Gastrocnemius medialis (tissue), 4 donors: ENCODE results near the gene PRPF40A. TPM values are rescaled to one million over a fixed set of nuclear protein-coding genes. Genes with fewer than 3 reads are reported as not detected.
A peak's percentile ranks its signal among the peaks of the same experiment; 100 is the strongest.

Experiments
- ATAC-seq, 2 donors: fragments of 150-250 bp; one replicate each; pipeline ENCODE4 v1.9.1; 2016
- DNase-seq, 2 donors: peaks; one replicate each; pipeline ENCODE4 v3.0.0-alpha.2; 2019
- H3K27ac ChIP-seq, 4 donors: fragments of 200-600 bp; sonication (generic); 1 replicate in 1 of 4; 2 replicates in 3 of 4; pipeline ENCODE4 v1.5.1; 2016 to 2018; ENCODE audit warnings: mild to moderate bottlenecking in 2 of 4, moderate library complexity in 1 of 4
- H3K27me3 ChIP-seq, 3 donors: fragments of 200-600 bp; sonication (generic) in 2 of 3; 1 replicate in 1 of 3; 2 replicates in 2 of 3; pipeline versions ENCODE4 v1.5.1 to v1.6.0; 2016 to 2019; ENCODE audit warnings: mild to moderate bottlenecking in 1 of 3, moderate library complexity in 1 of 3
- H3K36me3 ChIP-seq, 2 donors: fragments of 200-600 bp; sonication (generic) in 1 of 2; one replicate each; pipeline ENCODE4 v1.5.1; 2017 to 2018
- H3K4me1 ChIP-seq, 2 donors: fragments of 200-600 bp; sonication (generic) in 1 of 2; one replicate each; pipeline ENCODE4 v1.5.1; 2016 to 2017; ENCODE audit warnings: mild to moderate bottlenecking in 2 of 2
- H3K4me3 ChIP-seq, 4 donors: fragments of 200-600 bp; sonication (generic) in 3 of 4; 1 replicate in 1 of 4; 2 replicates in 3 of 4; pipeline ENCODE4 v1.5.1; 2016 to 2019; ENCODE audit warnings: mild to moderate bottlenecking in 2 of 4
- H3K9me3 ChIP-seq, 3 donors: fragments of 200-600 bp; sonication (generic) in 2 of 3; 1 replicate in 1 of 3; 2 replicates in 2 of 3; pipeline ENCODE4 v1.5.1; 2016 to 2019
- CTCF ChIP-seq, 5 experiments: fragments of 450-650 bp in 3 of 5; fragments of 200-600 bp in 2 of 5; sonication (generic) in 2 of 5; IDR thresholded peaks in 4 of 5; conservative IDR thresholded peaks in 1 of 5; 1 replicate in 4 of 5; 2 replicates in 1 of 5; pipeline ENCODE4 v1.5.1; 2016 to 2019; ENCODE audit warnings: antibody characterized with exemption in 5 of 5, mild to moderate bottlenecking in 3 of 5, moderate library complexity in 3 of 5
- POLR2A ChIP-seq, 2 donors: fragments of 450-650 bp; IDR thresholded peaks; one replicate each; pipeline ENCODE4 v1.6.1; 2017; ENCODE audit warnings: antibody characterized with exemption in 2 of 2, mild to moderate bottlenecking in 2 of 2, moderate library complexity in 2 of 2
- in situ Hi-C, 4 donors: fragments of 200-750 bp; cut with MboI; loops; one replicate each; pipeline versions ENCODE4 v1.15.0 to v1.8.0; 2017; ENCODE audit warnings: low sequenced_read_pairs in 4 of 4
- intact Hi-C: fragments of 100-400 bp; cut with DNase I; formaldehyde crosslinking; loops from one replicate; pipeline ENCODE4 v1.15.1; 2023; ENCODE audit warnings: low total_unique reads
- total RNA-seq, 4 donors: library from RNA; depleted of rRNA; stranded (reverse); fragments of >200 nt; gene quantifications; one replicate each; pipeline versions ENCODE4 v1.1.0 to v1.2.3, GENCODE V29; 2016

Gene PRPF40A
- total RNA-seq, 4 donors from 2014 or later: 65.3 to 78.0 (median 69.9) TPM

DNA sequence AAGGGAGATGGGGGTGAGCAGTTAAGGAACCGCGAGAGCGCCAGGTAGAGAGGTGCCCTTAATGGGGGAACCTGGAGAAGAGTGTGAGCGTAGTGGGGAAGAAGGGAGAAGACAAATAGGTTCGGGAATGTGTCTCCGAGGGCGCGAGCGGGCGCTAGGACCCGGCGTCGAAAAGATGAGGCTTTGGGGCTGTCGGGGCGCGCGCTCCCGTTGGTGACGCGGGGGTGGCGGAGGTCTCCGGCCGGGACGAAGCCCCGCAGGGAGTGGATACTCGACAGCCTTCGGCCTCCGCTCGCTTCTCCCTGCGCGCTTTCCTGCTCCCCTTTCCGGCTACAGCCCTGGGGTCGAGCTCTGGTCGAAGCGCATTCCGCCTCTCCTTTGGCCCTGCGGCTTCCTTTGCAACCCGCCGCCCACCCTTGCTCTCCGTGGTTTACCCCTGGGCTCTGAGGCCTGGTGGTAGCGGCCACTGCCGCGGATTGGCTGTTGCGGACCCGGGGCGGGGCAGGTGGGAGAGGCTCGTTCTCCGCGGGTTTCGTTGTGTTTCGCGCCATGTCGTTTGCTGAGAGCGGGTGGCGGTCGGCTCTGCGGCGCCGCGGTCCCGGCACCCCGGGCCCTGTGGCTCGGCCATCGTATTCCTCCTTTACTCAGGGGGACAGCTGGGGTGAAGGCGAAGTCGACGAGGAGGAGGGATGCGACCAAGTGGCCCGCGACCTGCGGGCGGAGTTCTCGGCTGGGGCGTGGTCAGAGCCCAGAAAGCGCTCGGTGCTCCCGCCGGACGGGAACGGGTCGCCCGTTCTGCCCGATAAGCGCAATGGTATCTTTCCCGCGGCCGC is 1.0 kb upstream of the PRPF40A start, which contains the start of gene ARL6IP6:
ARL6IP6 (plus strand) TSS at position 545 of the 833 bp plus-strand sequence; CDS start at position 550, 5 bp downstream.
- intact Hi-C loops: loop anchor here (1.0 to 5.0 kb wide), 3 partner anchors 71 to 891 kb away; partner anchors contain the start of genes ARL5A and STAM2
- no peaks in the 10 kb centered on the region for H3K27me3 ChIP-seq
- in situ Hi-C loops: loop anchor here in 1 of 4 donors (25.0 kb wide), 1 partner anchor 881 kb away; the partner anchor contains the start of gene ARL5A
- peak within 1 kb of the TSS; percentile 95 to 99 (median 98) for H3K27ac ChIP-seq
- TF ChIP-seq CTCF (IDR thresholded peaks at IDR 0.05 in 4 of 5, conservative IDR thresholded peaks at IDR 0.05 in 1 of 5) (peak in 1 of 5 experiments; percentile 29), POLR2A (IDR thresholded peaks at IDR 0.05) (peak; percentile 59 to 81)
- H3K4me3 ChIP-seq: peak within 1 kb of the TSS; percentile 89 to 99 (median 94)
- peak; percentile 81 to 83 for ATAC-seq
- DNase-seq: peak; percentile 85 to 86
- H3K36me3 ChIP-seq: no peaks in the 10 kb centered on the region
- peaks cover 39 to 46% of the 10 kb centered on the region in 2 donors for H3K4me1 ChIP-seq
- H3K9me3 ChIP-seq: no peaks in the 10 kb centered on the region

DNA sequence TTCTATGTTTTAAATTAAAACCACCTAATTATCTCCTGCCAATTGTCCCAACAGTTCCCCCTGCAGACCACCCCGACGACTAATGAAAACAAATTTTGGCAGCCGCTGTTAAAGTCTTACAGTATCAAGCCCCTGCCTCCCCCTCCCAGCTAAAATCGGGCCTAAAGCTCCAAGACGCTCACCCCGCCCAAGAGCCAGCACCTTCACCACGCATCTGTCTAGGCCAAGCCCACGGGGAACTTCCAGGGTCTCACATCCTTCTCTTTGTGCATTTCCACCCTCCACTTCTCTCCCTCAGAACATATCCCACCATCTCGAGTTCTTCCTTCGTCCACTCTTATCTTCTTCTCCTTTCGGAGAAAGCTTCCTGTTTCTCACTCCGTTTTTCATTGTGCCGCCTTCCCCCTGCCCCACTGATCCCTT is 445 bp downstream of the PRPF40A start:
- H3K4me1 ChIP-seq: peaks cover 40 to 46% of the 10 kb centered on the region in 2 donors
- H3K4me3 ChIP-seq: peak overlapping the region; percentile 89 to 99 (median 94)
- no peaks in the 10 kb centered on the region for H3K27me3 ChIP-seq
- H3K36me3 ChIP-seq: no peaks in the 10 kb centered on the region
- no peak for TF ChIP-seq CTCF (IDR thresholded peaks at IDR 0.05 in 4 of 5, conservative IDR thresholded peaks at IDR 0.05 in 1 of 5)
- TF ChIP-seq POLR2A (IDR thresholded peaks at IDR 0.05): no peak
- no peaks in the 10 kb centered on the region for H3K9me3 ChIP-seq
- no peak for DNase-seq
- in situ Hi-C loops (loop anchor here in 1 of 4 donors (25.0 kb wide), 1 partner anchor 880 kb away; the partner anchor contains the start of gene ARL5A), intact Hi-C loops (loop anchor here (1.0 to 5.0 kb wide), 3 partner anchors 70 to 890 kb away; partner anchors contain the start of gene ARL5A)
- peak overlapping the region; percentile 95 to 99 (median 98) for H3K27ac ChIP-seq
- ATAC-seq: peak; percentile 5

- no peaks in the 10 kb centered on the region for H3K27me3 ChIP-seq
- H3K36me3 ChIP-seq: no peaks in the 10 kb centered on the region
- peaks cover 43 to 46% of the 10 kb centered on the region in 2 donors for H3K4me1 ChIP-seq
- ATAC-seq (no peak), DNase-seq (no peak)
- in situ Hi-C loops: loop anchor here in 1 of 4 donors (25.0 kb wide), 1 partner anchor 879 kb away; the partner anchor contains the start of gene ARL5A
- H3K27ac ChIP-seq: peak overlapping the region in 2 of 4 donors; percentile 95 to 99
- no peaks in the 10 kb centered on the region for H3K9me3 ChIP-seq
- TF ChIP-seq CTCF (IDR thresholded peaks at IDR 0.05 in 4 of 5, conservative IDR thresholded peaks at IDR 0.05 in 1 of 5) (no peak), POLR2A (IDR thresholded peaks at IDR 0.05) (no peak)
- intact Hi-C loops: loop anchor here (5.0 kb wide), 2 partner anchors 69 to 889 kb away; partner anchors contain the start of gene ARL5A
- peak overlapping the region; percentile 89 to 99 (median 94) for H3K4me3 ChIP-seq
Observed at GRCh38 chr2:152715854-152716428, 1.3 kb downstream of the PRPF40A start.

GRCh38 chr2:152715112-152715511 is 2.1 kb downstream of the PRPF40A start:
- Histone ChIP-seq H3K27ac (no peak overlapping the region), H3K9me3 (no peaks in the 10 kb centered on the region), H3K27me3 (no peaks in the 10 kb centered on the region), H3K4me3 (no peak overlapping the region), H3K4me1 (peaks cover 39 to 40% of the 10 kb centered on the region in 2 donors), H3K36me3 (no peaks in the 10 kb centered on the region)
- intact Hi-C loops (loop anchor here (5.0 kb wide), 2 partner anchors 68 to 888 kb away; partner anchors contain the start of gene ARL5A), in situ Hi-C loops (loop anchor here in 1 of 4 donors (25.0 kb wide), 1 partner anchor 878 kb away; the partner anchor contains the start of gene ARL5A)
- no peak for DNase-seq
- ATAC-seq: no peak
- TF ChIP-seq POLR2A (IDR thresholded peaks at IDR 0.05) (no peak), CTCF (IDR thresholded peaks at IDR 0.05 in 4 of 5, conservative IDR thresholded peaks at IDR 0.05 in 1 of 5) (no peak)
